WI38 (cell line): ENCODE results near the gene SARS1.

ENCODE experiments used
- H3K4me3 ChIP-seq: 2 replicates; pipeline ENCODE4 v1.5.1; 2011; ENCODE audit warnings: low read depth, mild to moderate bottlenecking, control low read depth, low read length
- TF ChIP-seq, protein P1 (sequence below): IDR thresholded peaks from 2 replicates; pipeline ENCODE4 v1.5.1; 2012; ENCODE audit warnings: low read depth, mild to moderate bottlenecking, control low read depth, low read length

The SARS1 gene

DNA sequence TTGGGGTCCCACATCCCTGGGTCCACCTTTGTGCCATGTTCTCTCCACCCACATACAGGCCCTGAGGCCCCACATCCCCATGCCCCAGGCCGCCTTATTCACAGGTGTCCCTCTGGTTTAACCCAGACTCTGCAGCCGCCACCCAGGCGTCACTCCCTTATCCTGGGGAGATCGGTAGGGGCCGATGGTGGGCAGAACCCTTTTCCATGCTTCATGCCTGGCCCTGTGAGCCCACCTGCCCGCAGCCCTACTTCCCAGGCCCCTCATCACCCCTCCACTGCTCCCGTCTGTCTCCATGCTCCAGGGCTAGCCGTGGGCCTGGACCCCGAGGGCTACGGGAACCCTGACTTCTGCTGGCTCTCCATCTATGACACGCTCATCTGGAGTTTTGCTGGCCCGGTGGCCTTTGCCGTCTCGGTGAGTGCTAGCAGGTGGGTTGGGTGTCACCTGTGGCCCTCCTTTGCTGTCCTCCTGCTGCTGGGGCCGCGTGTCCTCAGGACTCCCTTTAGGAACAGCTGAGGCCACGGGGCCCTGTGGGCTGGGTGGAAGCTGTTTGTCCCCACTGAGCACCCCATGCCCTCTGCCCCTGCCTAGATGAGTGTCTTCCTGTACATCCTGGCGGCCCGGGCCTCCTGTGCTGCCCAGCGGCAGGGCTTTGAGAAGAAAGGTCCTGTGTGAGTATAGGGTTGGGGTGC is 57.1 kb downstream of the SARS1 start:
- H3K4me3 ChIP-seq: no peak overlapping the region
- TF ChIP-seq, protein P1, sequence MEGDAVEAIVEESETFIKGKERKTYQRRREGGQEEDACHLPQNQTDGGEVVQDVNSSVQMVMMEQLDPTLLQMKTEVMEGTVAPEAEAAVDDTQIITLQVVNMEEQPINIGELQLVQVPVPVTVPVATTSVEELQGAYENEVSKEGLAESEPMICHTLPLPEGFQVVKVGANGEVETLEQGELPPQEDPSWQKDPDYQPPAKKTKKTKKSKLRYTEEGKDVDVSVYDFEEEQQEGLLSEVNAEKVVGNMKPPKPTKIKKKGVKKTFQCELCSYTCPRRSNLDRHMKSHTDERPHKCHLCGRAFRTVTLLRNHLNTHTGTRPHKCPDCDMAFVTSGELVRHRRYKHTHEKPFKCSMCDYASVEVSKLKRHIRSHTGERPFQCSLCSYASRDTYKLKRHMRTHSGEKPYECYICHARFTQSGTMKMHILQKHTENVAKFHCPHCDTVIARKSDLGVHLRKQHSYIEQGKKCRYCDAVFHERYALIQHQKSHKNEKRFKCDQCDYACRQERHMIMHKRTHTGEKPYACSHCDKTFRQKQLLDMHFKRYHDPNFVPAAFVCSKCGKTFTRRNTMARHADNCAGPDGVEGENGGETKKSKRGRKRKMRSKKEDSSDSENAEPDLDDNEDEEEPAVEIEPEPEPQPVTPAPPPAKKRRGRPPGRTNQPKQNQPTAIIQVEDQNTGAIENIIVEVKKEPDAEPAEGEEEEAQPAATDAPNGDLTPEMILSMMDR: no peak

DNA sequence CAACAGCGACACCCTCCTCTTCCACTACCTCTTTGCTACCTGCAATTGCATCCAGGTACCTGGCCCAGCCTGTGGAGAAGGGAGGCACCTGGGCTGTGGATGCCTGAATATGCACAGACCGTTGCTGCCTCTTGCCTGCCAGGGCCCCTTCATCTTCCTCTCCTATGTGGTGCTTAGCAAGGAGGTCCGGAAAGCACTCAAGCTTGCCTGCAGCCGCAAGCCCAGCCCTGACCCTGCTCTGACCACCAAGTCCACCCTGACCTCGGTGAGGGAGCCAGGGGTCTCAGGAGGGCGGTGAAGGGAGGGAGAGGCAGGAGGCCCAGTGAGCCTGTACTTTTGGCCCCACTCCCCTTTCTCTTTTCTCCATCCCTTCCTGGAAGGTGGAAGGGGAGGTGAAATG is 57.7 kb downstream of the SARS1 start:
- TF ChIP-seq, protein P1: no peak
- no peak overlapping the region for H3K4me3 ChIP-seq

DNA sequence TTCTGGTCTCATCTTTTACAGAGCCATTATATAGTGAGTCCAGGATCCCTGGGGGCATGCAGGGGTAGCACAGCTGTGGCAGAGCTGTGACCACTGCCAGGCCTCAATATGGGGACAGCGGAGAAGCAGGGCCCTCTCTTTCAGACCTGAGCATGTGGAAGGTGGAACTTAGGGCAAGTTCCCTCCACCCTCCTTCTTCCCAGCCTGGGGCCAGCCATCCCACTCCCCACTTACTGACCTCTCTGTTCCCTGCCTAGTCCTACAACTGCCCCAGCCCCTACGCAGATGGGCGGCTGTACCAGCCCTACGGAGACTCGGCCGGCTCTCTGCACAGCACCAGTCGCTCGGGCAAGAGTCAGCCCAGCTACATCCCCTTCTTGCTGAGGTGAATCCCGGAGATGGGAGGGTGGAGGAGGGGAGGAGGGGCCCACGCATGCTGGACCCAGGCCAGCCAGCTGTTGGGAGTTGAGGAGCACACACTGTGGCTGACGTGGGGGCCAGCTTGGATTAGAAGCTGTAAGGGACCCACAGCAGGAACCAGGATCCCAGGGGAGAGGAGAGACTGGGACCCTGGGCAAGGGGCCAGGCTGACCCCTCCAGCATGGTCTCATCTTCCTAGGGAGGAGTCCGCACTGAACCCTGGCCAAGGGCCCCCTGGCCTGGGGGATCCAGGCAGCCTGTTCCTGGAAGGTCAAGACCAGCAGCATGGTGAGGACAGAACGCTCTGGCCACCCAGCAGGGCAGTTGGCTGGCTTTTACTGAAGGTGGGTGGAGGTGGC is 58.5 kb downstream of the SARS1 start:
- TF ChIP-seq, protein P1: no peak
- H3K4me3 ChIP-seq: no peak overlapping the region

DNA sequence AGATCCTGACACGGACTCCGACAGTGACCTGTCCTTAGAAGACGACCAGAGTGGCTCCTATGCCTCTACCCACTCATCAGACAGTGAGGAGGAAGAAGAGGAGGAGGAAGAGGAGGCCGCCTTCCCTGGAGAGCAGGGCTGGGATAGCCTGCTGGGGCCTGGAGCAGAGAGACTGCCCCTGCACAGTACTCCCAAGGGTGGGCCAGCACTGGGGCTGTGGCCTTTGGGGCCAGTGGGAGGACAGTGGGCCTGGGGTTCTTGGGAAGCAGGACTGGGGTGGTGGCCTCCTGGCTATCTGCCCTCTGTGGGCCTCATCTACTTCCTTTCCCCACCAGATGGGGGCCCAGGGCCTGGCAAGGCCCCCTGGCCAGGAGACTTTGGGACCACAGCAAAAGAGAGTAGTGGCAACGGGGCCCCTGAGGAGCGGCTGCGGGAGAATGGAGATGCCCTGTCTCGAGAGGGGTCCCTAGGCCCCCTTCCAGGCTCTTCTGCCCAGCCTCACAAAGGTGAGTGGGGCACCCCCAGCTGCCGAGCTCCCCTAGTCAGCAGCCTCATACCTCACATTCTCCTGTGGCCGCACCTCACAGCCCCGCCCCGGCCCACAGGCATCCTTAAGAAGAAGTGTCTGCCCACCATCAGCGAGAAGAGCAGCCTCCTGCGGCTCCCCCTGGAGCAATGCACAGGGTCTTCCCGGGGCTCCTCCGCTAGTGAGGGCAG is 59.3 kb downstream of the SARS1 start:
- TF ChIP-seq, protein P1: no peak
- H3K4me3 ChIP-seq: no peak overlapping the region

DNA sequence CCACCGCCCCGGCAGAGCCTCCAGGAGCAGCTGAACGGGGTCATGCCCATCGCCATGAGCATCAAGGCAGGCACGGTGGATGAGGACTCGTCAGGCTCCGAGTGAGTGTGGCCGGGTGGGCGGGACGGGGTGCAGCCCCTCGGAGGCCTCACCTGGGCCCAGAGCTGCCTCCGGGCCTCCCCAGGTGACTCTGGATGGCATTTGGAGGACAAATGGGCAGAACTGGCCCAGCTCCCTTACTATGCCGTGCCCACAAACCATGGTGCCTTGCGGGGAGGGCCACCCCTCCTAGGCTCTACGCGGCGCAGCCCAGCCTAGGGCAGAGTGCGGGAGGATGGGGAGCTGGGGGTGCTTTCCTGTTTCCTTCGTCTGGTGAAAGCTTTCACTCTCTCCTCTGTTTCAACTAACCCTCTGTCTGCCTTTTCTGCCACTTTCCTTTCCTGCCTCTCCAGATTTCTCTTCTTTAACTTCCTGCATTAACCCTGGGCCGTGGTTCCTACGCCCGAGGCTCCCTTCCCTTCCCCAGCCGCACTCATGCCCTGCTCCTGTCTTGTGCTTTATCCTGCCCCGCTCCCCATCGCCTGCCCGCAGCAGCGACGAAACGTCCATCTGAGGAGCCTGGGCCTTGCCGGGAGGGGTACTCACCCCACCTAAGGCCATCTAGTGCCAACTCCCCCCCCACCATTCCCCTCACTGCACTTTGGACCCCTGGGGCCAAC is 60.0 kb downstream of the SARS1 start:
- no peak overlapping the region for H3K4me3 ChIP-seq
- TF ChIP-seq, protein P1: no peak

DNA sequence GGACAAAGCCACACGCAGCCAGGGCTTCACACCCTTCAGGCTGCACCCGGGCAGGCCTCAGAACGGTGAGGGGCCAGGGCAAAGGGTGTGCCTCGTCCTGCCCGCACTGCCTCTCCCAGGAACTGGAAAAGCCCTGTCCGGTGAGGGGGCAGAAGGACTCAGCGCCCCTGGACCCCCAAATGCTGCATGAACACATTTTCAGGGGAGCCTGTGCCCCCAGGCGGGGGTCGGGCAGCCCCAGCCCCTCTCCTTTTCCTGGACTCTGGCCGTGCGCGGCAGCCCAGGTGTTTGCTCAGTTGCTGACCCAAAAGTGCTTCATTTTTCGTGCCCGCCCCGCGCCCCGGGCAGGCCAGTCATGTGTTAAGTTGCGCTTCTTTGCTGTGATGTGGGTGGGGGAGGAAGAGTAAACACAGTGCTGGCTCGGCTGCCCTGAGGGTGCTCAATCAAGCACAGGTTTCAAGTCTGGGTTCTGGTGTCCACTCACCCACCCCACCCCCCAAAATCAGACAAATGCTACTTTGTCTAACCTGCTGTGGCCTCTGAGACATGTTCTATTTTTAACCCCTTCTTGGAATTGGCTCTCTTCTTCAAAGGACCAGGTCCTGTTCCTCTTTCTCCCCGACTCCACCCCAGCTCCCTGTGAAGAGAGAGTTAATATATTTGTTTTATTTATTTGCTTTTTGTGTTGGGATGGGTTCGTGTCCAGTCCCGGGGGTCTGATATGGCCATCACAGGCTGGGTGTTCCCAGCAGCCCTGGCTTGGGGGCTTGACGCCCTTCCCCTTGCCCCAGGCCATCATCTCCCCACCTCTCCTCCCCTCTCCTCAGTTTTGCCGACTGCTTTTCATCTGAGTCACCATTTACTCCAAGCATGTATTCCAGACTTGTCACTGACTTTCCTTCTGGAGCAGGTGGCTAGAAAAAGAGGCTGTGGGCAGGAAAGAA is 61.1 kb downstream of the SARS1 start:
- TF ChIP-seq, protein P1: no peak
- no peak overlapping the region for H3K4me3 ChIP-seq
